ENCODE results near the gene GPR3. TPM values are rescaled to one million over a fixed set of nuclear protein-coding genes. Genes with fewer than 3 reads are reported as not detected.

Gene GPR3
- total RNA-seq, 1 experiment from 2014 or later, result 4.4 TPM

DNA sequence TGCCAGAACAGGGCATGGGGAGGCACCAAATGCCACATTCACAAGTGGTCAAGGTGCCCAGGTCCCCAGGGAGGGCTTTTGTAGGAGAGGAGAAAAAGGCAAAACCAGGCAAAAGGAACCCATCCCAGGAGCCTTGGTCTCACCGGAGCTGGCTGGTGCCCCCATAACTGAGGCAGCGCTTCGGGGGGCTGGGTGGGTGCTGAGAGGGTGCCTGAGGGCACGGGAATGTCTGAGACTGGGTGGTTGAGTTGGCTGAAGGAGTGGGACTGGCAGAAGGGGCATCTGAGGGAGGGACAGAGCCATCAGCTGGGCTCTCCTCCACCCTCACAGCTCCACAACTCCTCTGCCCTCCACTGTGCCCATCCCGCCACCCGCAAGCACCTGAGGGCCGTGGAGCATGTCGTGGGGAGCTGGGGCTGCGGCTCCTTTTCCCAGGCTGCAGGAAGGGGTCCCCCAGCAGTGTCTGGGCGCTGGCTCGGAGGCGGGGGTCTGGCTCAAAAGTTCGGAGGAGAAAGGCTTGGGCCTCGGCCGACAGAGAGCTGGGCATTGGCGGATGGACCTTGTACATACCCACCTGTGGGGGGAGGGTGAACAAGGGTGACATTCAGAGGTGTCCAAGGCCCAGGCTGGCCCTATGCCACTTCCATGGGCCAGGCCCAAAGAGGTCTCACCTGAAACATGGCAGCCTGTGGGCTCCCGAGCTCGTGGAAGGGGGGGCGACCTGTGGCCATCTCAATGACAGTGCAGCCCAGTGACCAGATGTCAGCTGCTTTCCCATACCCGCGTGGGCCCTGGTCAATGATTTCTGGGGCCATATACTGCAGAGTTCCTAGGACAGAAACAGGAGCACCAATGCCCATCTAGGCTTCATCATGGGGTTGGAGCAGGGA is 34.1 kb upstream of the GPR3 start:
- H3K23ac ChIP-seq (ENCODE audit: insufficient read length, low read depth, low read length), result no peak overlapping the region
- no peak overlapping the region for H2BK5ac ChIP-seq (ENCODE audit: insufficient read length, low read length)
- no peak overlapping the region for H4K91ac ChIP-seq (ENCODE audit: insufficient read length, low read depth, low read length)
- no peak overlapping the region for H3K18ac ChIP-seq (ENCODE audit: insufficient read length, low read depth, low read length)
- H4K5ac ChIP-seq (ENCODE audit: insufficient read length, low read depth, low read length), result no peak overlapping the region
- no peak overlapping the region for H3K14ac ChIP-seq (ENCODE audit: insufficient read depth, low read length)
- peaks cover 0 to 13% (median 3%) of the 10 kb centered on the region in 3 experiments; a peak in 4 of 7 replicates for H3K36me3 Mint-ChIP-seq (ENCODE audit: insufficient read depth in 1 of 3, low read depth in 3 of 3)
- H3T11ph ChIP-seq (ENCODE audit: low read length), result no peak overlapping the region
- H2BK12ac ChIP-seq (ENCODE audit: insufficient read length, low read depth, low read length), result no peak overlapping the region
- no peak overlapping the region for H2AFZ ChIP-seq (ENCODE audit: low read length)
- H4K8ac ChIP-seq (replicated peaks; ENCODE audit: insufficient read length, low read depth, low read length), result no peak overlapping the region
- no peaks in the 10 kb centered on the region for H3K79me1 ChIP-seq (ENCODE audit: insufficient read depth, low read depth, low read length, poor library complexity, severe bottlenecking)
- no peak overlapping the region; a peak in 1 of 5 replicates for H3K4me3 Mint-ChIP-seq
- H3K27ac Mint-ChIP-seq, result no peak overlapping the region
- H2BK15ac ChIP-seq (ENCODE audit: low read depth, low read length), result no peak overlapping the region
- H3K23me2 ChIP-seq (ENCODE audit: insufficient read length, low read depth, low read length, poor library complexity, severe bottlenecking), result peaks cover 13% of the 10 kb centered on the region
- no peak overlapping the region for H2BK20ac ChIP-seq (ENCODE audit: low read depth, low read length, poor library complexity, severe bottlenecking)
- H3K9ac ChIP-seq (ENCODE audit: extremely low read depth, insufficient read length, low read length), result no peak overlapping the region
- H3K27ac ChIP-seq (ENCODE audit: insufficient read length, low read depth, low read length), result no peak overlapping the region
- peaks cover 3% of the 10 kb centered on the region; the same call in 1 of the 2 replicates for H3K4me1 ChIP-seq (ENCODE audit: insufficient read depth, low read length)
- no peaks in the 10 kb centered on the region for H3K9me3 ChIP-seq (ENCODE audit: control insufficient read depth, low read depth, low read length)
- no peak overlapping the region for H3K4ac ChIP-seq (ENCODE audit: low read depth, low read length)
- peaks cover 63% of the 10 kb centered on the region for H3K27me3 Mint-ChIP-seq (ENCODE audit: low read depth)
- no peak for DNase-seq
- H4K20me1 ChIP-seq (ENCODE audit: control insufficient read depth, insufficient read depth, insufficient read length), result peaks cover 4% of the 10 kb centered on the region
- WGBS (ENCODE audit: extremely low coverage, insufficient read length, low lambda C conversion rate), result no CpG with 5 or more reads among the region's 21 CpGs
- no peak overlapping the region for H3K4me2 ChIP-seq (ENCODE audit: insufficient read depth, insufficient read length, low read length)
- peaks cover 19% of the 10 kb centered on the region; the same call in 1 of the 2 replicates for H3K27me3 ChIP-seq (ENCODE audit: insufficient read depth, low read length)
- H3K79me2 ChIP-seq (ENCODE audit: insufficient read depth, low read length), result no peaks in the 10 kb centered on the region
- peaks cover 12 to 25% of the 10 kb centered on the region in 2 experiments for H3K4me1 Mint-ChIP-seq
- no peak overlapping the region for H2AK5ac ChIP-seq (ENCODE audit: insufficient read length, low read length)
- H3K9me3 Mint-ChIP-seq, result no peaks in the 10 kb centered on the region; a peak in 1 of 5 replicates
- H3K56ac ChIP-seq (ENCODE audit: insufficient read length, low read depth, low read length), result no peak overlapping the region
- TF ChIP-seq, protein P1, sequence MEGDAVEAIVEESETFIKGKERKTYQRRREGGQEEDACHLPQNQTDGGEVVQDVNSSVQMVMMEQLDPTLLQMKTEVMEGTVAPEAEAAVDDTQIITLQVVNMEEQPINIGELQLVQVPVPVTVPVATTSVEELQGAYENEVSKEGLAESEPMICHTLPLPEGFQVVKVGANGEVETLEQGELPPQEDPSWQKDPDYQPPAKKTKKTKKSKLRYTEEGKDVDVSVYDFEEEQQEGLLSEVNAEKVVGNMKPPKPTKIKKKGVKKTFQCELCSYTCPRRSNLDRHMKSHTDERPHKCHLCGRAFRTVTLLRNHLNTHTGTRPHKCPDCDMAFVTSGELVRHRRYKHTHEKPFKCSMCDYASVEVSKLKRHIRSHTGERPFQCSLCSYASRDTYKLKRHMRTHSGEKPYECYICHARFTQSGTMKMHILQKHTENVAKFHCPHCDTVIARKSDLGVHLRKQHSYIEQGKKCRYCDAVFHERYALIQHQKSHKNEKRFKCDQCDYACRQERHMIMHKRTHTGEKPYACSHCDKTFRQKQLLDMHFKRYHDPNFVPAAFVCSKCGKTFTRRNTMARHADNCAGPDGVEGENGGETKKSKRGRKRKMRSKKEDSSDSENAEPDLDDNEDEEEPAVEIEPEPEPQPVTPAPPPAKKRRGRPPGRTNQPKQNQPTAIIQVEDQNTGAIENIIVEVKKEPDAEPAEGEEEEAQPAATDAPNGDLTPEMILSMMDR (conservative IDR thresholded peaks at IDR 0.05), result no peak
- H2BK120ac ChIP-seq (ENCODE audit: low read depth, low read length, poor library complexity, severe bottlenecking), result no peak overlapping the region

All from H9 (cell line).